UCSD-AML1 (cell line): ENCODE results near the gene RSRC2.
"Not testable (repeated sequence)": the region's sequence is repeated elsewhere in the genome, so short reads cannot be mapped to it uniquely, and the experiment has no call there.

Experiments used
- DNase-seq: peaks from one replicate; lab custom pipeline; 2025; ENCODE audit not compliant: unreplicated experiment; lab: John Stamatoyannopoulos, UW

RSRC2 gene

DNA sequence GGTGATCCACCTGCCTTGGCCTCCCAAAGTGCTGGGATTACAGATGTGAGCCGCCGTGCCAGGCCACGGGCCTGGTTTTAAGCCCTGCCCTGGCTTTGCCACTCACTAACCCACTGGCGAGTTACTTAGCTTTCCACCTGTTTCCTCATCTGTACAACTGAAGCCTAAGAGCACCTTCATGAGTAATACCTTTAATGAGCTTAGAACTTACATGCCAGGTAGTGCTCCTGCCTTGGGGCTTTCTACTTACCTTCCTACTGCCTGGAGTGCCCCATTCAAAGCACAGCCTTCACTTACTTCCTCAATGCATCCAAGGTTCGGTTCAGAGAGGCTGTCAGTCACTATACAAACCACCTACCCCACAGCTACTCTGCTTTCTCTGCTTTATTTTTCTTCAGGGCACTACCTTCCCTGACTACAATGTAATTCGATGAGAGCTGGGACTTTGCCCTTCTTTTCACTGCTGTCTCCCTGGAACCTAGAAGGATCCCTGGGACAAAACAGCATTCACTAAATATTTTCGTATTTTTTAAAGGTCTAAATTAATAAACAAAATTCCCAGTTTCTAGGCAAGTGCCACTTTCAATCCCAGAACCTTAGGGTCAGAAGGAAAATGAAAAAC is 39.8 kb downstream of the RSRC2 start:
- no peak for DNase-seq

DNA sequence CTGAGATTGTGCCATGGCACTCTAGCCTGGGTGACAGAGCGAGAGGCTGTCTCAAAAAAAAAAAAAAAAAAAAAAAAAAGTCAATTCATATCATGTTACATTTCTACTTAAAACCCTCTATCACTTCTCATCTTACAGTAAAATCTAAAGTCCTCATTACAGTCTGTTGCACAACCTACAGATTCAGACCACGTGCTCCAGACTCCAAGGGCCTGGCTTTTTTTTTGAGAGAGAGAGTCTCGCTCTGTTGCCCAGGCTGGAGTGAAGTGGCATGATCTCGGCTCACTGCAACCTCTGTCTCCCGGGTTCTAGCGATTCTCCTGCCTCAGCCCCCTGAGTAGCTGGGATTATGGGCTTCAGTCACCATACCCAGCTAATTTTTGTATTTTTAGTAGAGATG is 40.4 kb downstream of the RSRC2 start:
- not testable (repeated sequence) for DNase-seq

GRCh38 chr12:122484385-122484784 is 42.4 kb downstream of the RSRC2 start:
- DNase-seq: not testable (repeated sequence)

DNA sequence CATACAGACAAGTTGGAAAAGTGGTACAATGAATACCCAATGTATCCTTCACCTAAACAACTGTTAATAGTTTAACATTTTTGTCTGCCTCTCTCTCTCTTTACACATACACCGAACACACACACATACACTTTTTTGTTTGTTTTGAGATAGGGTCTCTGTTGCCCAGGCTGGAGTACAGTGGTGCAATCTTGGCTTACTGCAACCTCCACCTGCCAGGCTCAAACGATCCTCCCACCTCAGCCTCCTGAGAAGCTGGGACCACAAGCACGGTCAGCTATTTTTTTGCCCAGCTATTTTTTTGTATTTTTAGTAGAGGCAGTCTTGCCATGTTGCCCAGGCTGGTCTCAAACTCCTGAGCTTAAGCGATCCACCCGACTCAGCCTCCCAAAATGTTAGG is 42.8 kb downstream of the RSRC2 start:
- no peak for DNase-seq

- no peak for DNase-seq
Measured at GRCh38 chr12:122481861-122482260, 44.9 kb downstream of the RSRC2 start.

DNA sequence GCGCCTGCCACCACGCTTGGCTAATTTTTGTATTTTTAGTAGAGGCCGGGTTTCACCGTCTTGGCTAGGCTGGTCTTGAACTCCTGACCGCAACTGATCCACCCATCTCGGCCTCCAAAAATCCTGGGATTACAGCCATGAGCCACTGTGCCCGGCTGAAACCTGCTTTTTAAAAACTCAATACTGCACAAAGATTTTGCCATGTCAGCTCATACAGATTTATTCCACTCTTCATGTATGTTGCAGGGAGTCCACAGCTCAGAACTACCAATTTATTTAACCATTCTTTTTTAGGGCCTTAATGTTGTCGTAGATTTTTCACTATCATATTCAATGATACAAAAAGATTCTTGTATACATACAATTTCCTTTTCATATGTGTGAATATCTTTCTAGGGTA is 46.0 kb downstream of the RSRC2 start:
- no peak for DNase-seq

DNA sequence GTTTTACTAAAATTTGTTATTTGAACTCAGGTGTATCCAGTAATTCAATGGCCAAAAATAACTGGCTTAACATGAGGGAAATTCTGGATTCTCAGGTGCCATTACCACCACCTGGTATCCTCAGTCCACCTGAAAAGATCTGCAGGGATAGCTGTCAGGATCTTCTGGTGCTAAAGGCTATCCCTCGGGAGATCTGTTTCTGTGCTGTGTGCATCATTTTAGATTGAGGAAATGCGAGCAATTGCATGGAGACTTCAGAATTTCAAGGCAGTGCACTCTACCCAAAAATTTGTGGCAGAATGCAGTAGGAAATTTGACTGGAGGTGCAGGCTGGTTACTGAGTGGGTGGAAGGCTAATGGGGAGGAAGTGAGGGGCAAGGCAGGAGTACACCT is 52.4 kb downstream of the RSRC2 start:
- DNase-seq: no peak

GRCh38 chr12:122473543-122474323 is 53.0 kb downstream of the RSRC2 start:
- no peak for DNase-seq

GRCh38 chr12:122471324-122472226 is 55.2 kb downstream of the RSRC2 start:
- no peak for DNase-seq

GRCh38 chr12:122470576-122470975 is 56.2 kb downstream of the RSRC2 start:
- DNase-seq: not testable (repeated sequence)

GRCh38 chr12:122469856-122470255 is 56.9 kb downstream of the RSRC2 start:
- DNase-seq: not testable (repeated sequence)

DNA sequence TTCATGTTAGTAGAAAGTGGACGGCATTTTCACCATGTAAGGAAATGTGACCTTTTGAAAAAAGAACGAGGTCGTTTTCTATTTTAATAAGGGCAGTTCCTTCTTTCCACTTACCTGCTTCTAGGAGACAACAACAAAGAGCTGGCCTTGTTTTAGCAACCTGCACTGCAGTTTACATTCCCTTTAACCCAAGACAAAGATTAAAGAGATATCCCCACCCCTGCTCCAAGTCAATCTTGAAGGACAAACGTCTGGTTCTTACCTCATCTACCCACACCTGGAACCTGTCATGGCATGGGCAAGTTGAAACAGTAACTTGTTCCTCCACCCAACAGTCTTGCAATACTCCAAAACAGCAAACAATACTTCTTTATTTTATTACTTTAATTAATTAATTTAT is 58.8 kb downstream of the RSRC2 start:
- DNase-seq: no peak

DNA sequence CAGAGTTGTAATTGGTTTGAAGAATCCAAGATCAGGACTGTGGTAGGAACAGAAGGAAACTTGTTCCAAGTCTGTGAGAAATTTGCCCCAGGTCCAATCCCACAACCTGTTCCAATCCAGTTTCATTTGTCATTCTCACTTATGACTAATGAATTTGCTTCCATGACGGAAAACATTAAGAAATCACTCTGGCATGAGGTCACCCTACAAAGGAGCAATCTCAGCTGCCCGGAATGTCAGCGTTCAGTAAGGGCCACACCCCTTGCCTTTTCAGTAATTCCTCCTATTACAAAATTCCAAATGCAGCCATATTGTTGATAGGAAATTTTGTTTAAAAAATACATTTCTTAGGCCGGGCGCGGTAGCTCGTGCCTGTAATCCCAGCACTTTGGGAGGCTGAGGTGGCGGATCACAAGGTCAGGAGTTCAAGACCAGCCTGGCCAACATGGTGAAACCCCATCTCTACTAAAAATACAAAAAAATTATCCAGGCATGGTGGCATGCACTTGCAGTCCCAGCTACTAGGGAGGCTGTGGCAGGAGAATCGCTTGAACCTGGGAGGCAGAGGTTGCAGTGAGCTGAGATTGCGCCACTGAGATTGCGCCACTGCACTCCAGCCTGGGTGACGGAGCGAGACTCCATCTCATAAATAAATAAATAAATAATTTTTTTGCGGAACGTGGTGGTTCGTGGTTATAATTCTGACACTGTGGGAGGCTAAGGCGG is 62.3 kb downstream of the RSRC2 start:
- not testable (repeated sequence) for DNase-seq

GRCh38 chr12:122460641-122461040 is 66.1 kb downstream of the RSRC2 start:
- DNase-seq: no peak

- no peak for DNase-seq
Measured at GRCh38 chr12:122460061-122460460, 66.7 kb downstream of the RSRC2 start.

DNA sequence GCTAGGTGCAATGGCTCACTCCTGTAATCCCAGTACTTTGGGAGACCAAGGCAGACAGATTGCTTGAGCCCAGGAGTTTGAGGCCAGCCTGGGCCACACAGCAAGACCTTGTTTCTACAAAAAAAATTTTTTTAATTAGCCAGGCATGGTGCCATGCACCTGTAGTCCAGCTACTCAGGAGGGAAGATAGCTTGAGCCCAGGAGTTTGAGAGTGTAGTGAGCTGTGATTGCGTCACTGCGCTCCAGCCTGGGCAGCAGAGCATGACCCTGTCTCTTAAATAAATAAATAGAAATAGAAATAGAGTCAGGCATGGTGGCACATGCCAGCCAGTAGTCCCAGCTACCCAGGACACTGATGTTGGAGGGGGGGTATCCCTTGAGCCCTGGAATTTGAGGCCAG is 67.5 kb downstream of the RSRC2 start:
- no peak for DNase-seq

DNA sequence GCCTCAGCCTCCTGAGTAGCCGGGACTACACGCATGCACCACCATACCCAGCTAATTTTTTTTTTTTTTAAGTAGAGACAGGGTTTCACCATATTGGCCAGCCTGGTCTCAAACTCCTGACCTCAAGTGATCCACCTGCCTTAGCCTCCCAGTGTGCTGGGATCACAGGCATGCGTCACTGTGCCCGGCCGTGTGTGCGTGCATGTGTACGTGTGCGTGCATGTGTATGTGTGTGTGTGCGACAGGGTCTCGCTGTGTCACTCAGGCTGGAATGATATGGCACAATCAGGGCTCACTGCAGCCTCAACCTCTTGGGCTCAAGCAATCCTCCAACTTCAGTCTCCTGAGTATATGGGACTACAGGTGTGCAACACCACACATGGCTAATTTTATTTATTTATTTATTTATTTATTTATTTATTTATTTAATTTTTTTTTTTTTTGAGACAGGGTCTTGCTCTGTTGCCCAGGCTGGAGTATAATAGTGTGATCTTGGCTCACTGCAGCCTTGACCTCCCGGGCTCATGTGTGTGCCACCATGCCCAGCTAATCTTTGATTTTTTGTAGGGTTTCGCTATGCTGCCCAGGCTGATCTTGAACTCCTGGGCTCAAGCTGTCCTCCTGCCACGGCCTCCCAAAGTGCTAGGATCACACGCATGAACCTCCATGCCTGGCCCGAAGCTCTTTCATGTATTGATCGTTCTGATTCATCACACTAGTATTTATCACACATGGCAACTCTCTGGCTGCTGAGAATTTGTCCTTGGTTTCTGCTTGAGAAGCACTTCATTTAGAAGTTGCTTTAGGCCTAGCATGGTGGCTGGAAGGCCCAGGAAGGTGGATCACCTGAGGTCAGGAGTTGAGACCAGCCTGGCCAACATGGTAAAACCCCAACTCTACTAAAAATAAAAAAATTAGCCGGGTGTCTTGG is 68.4 kb downstream of the RSRC2 start:
- DNase-seq: no peak

- DNase-seq: no peak
Measured at GRCh38 chr12:122457627-122458026, 69.1 kb downstream of the RSRC2 start.

GRCh38 chr12:122454739-122455138 is 72.0 kb downstream of the RSRC2 start:
- DNase-seq: no peak

DNA sequence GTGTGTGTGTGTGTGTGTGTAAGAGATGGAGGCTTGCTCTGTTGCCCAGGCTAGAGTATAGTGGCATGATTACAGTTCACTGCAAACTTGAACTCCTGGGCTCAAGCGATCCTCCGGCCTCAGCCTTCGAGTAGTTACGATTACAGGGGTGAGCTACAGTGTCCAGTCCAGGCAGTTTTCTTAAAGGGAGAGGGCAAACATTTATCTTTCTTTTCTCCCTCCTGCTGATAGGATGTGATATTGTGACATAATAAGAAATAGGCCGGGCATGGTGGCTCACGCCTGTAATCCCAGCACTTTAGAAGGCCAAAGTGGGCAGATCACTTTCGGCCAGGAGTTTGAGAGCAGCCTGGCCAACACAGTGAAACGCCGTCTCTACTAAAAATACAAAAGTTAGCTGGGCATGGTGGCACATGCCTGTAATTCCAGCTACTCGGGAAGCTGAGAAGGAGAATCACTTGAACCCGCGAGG is 72.5 kb downstream of the RSRC2 start:
- DNase-seq: no peak
